Mesenchymal stem cell (in vitro differentiated cells and primary cell): ENCODE data around the gene ARHGAP15.

Experiments
- DNase-seq: peaks from one replicate; pipeline ENCODE4 v3.0.0-alpha.2; 2013
- H2AFZ ChIP-seq: one replicate; pipeline ENCODE4 v1.6.1; 2013; ENCODE audit warnings: low read depth, mild to moderate bottlenecking, control low read depth, inconsistent platforms, low read length, moderate library complexity
- H2AK5ac ChIP-seq: 2 replicates; pipeline ENCODE4 v1.6.1; 2013; ENCODE audit warnings: low read length, moderate library complexity, mild to moderate bottlenecking, inconsistent platforms; ENCODE audit not compliant: severe bottlenecking
- H2BK120ac ChIP-seq: one replicate; pipeline ENCODE4 v1.6.1; 2013; ENCODE audit warnings: low read depth, mild to moderate bottlenecking, inconsistent platforms, low read length, moderate library complexity
- H2BK12ac ChIP-seq, 2 experiments: one replicate each; pipeline ENCODE4 v1.6.1; 2013; ENCODE audit warnings: inconsistent platforms in 2 of 2, low read length in 2 of 2, mild to moderate bottlenecking in 2 of 2, moderate library complexity in 2 of 2, control low read depth in 1 of 2
- H2BK15ac ChIP-seq: one replicate; pipeline ENCODE4 v1.6.1; 2013; ENCODE audit warnings: mild to moderate bottlenecking, low read depth, inconsistent platforms; ENCODE audit not compliant: poor library complexity, severe bottlenecking
- H2BK5ac ChIP-seq: 2 replicates; pipeline ENCODE4 v1.6.1; 2013; ENCODE audit warnings: low read depth, mild to moderate bottlenecking, low read length, control low read depth, inconsistent platforms; ENCODE audit not compliant: poor library complexity, severe bottlenecking
- H3K14ac ChIP-seq, 2 experiments: one replicate each; pipeline ENCODE4 v1.6.1; 2013; ENCODE audit warnings: inconsistent platforms in 2 of 2, low read length in 2 of 2, control low read depth in 1 of 2, mild to moderate bottlenecking in 1 of 2, moderate library complexity in 1 of 2
- H3K18ac ChIP-seq, 2 experiments: one replicate each; pipeline ENCODE4 v1.6.1; 2013; ENCODE audit warnings: inconsistent platforms in 2 of 2, low read length in 2 of 2, control low read depth in 1 of 2, low read depth in 1 of 2, mild to moderate bottlenecking in 1 of 2
- H3K23ac ChIP-seq, 2 experiments: one replicate each; pipeline ENCODE4 v1.6.1; 2013; ENCODE audit warnings: inconsistent platforms in 2 of 2, low read length in 2 of 2, mild to moderate bottlenecking in 2 of 2, moderate library complexity in 2 of 2, control low read depth in 1 of 2
- H3K27ac ChIP-seq: 2 replicates; pipeline ENCODE4 v1.5.1; 2013; ENCODE audit warnings: mild to moderate bottlenecking, moderate library complexity, low read length, control low read depth, inconsistent platforms; ENCODE audit not compliant: poor library complexity, severe bottlenecking
- H3K27me3 ChIP-seq, 2 experiments: 2 replicates each; pipeline versions ENCODE4 v1.6.1 to v1.7.0; 2013; ENCODE audit warnings: low read length in 2 of 2, mild to moderate bottlenecking in 2 of 2, moderate library complexity in 2 of 2, control low read depth in 1 of 2, inconsistent platforms in 1 of 2; ENCODE audit not compliant: control insufficient read depth in 1 of 2, insufficient read depth in 1 of 2
- H3K36me3 ChIP-seq, 2 experiments: 2 replicates each; pipeline versions ENCODE4 v1.6.1 to v1.7.0; 2013; ENCODE audit warnings: low read length in 2 of 2, control low read depth in 1 of 2, inconsistent platforms in 1 of 2, low read depth in 1 of 2, mild to moderate bottlenecking in 1 of 2; ENCODE audit not compliant: insufficient read depth in 2 of 2, control insufficient read depth in 1 of 2
- H3K4ac ChIP-seq, 2 experiments: one replicate each; pipeline ENCODE4 v1.6.1; 2013; ENCODE audit warnings: inconsistent platforms in 2 of 2, low read length in 2 of 2, mild to moderate bottlenecking in 2 of 2, moderate library complexity in 2 of 2, control low read depth in 1 of 2, low read depth in 1 of 2
- H3K4me1 ChIP-seq: 2 replicates; pipeline ENCODE4 v1.6.1; 2013; ENCODE audit warnings: low read depth, low read length, control low read depth; ENCODE audit not compliant: control insufficient read depth, insufficient read depth
- H3K4me2 ChIP-seq: 2 replicates; pipeline ENCODE4 v1.6.1; 2013; ENCODE audit warnings: low read length, mild to moderate bottlenecking, inconsistent platforms; ENCODE audit not compliant: poor library complexity, severe bottlenecking
- H3K4me3 ChIP-seq, 2 experiments: 2 replicates each; pipeline versions ENCODE4 v1.5.1 to v1.7.0; 2013; ENCODE audit warnings: low read length in 2 of 2, mild to moderate bottlenecking in 2 of 2, control low read depth in 1 of 2, low read depth in 1 of 2; ENCODE audit not compliant: insufficient read depth in 1 of 2
- H3K79me1 ChIP-seq: replicated peaks from 2 replicates; pipeline ENCODE4 v1.6.1; 2013; ENCODE audit warnings: mild to moderate bottlenecking, control low read depth, low read length, inconsistent platforms; ENCODE audit not compliant: poor library complexity, severe bottlenecking
- H3K9ac ChIP-seq: 2 replicates; pipeline ENCODE4 v1.7.0; 2013; ENCODE audit warnings: mild to moderate bottlenecking, low read length, moderate library complexity
- H3K9me3 ChIP-seq: 2 replicates; pipeline ENCODE4 v1.7.0; 2013; ENCODE audit warnings: mild to moderate bottlenecking, low read length; ENCODE audit not compliant: control insufficient read depth
- H4K8ac ChIP-seq: one replicate; pipeline ENCODE4 v1.6.1; 2013; ENCODE audit warnings: inconsistent platforms, mild to moderate bottlenecking, low read length, moderate library complexity
- H4K91ac ChIP-seq: one replicate; pipeline ENCODE4 v1.6.1; 2013; ENCODE audit warnings: mild to moderate bottlenecking, low read length, inconsistent platforms
- WGBS: methylation state at CpG from one replicate; pipeline ENCODE4 v1.1.7; 2013; ENCODE audit warnings: mixed read lengths; 5-methylcytosine and 5-hydroxymethylcytosine counted together

ARHGAP15 gene

GRCh38 chr2:143635302-143635701, 506.1 kb downstream of the ARHGAP15 start:
- Histone ChIP-seq H3K36me3 (no peaks in the 10 kb centered on the region), H4K91ac (no peak overlapping the region), H2BK12ac (no peak overlapping the region), H3K18ac (no peak overlapping the region), H3K4me1 (no peaks in the 10 kb centered on the region), H3K79me1 (no peaks in the 10 kb centered on the region), H3K4ac (no peak overlapping the region), H3K23ac (no peak overlapping the region), H2AK5ac (no peak overlapping the region), H2AFZ (no peak overlapping the region), H3K9ac (no peak overlapping the region), H2BK120ac (no peak overlapping the region), H3K27me3 (no peaks in the 10 kb centered on the region), H3K9me3 (no peaks in the 10 kb centered on the region), H3K14ac (no peak overlapping the region), H4K8ac (no peak overlapping the region), H3K4me2 (no peak overlapping the region), H3K4me3 (no peak overlapping the region), H3K27ac (no peak overlapping the region), H2BK15ac (no peak overlapping the region), H2BK5ac (no peak overlapping the region)
- no peak for DNase-seq
- WGBS, result 86% methylated on average over 2 of the region's 2 CpGs

- DNase-seq, result no peak
- no peak overlapping the region for H2BK120ac ChIP-seq
- H3K36me3 ChIP-seq, result no peaks in the 10 kb centered on the region
- no peaks in the 10 kb centered on the region for H3K27me3 ChIP-seq
- WGBS, result 90% methylated on average over 2 of the region's 2 CpGs
- H3K18ac ChIP-seq, result no peak overlapping the region
- no peak overlapping the region for H3K23ac ChIP-seq
- no peak overlapping the region for H2BK5ac ChIP-seq
- H3K4ac ChIP-seq, result no peak overlapping the region
- no peak overlapping the region for H2AFZ ChIP-seq
- H2BK15ac ChIP-seq, result no peak overlapping the region
- H2BK12ac ChIP-seq, result no peak overlapping the region
- no peak overlapping the region for H3K27ac ChIP-seq
- no peaks in the 10 kb centered on the region for H3K79me1 ChIP-seq
- no peak overlapping the region for H3K9ac ChIP-seq
- H3K9me3 ChIP-seq, result no peaks in the 10 kb centered on the region
- H4K91ac ChIP-seq, result no peak overlapping the region
- H4K8ac ChIP-seq, result no peak overlapping the region
- H3K4me2 ChIP-seq, result no peak overlapping the region
- H3K14ac ChIP-seq, result no peak overlapping the region
- no peak overlapping the region for H2AK5ac ChIP-seq
- no peaks in the 10 kb centered on the region for H3K4me1 ChIP-seq
- H3K4me3 ChIP-seq, result no peak overlapping the region
These were observed 506.7 kb downstream of the ARHGAP15 start for GRCh38 chr2:143635936-143636335.

GRCh38 chr2:143640826-143641225, 511.6 kb downstream of the ARHGAP15 start:
- H3K4ac ChIP-seq, result no peak overlapping the region
- 88% methylated on average over 5 of the region's 5 CpGs for WGBS

GRCh38 chr2:143645921-143646645, 516.9 kb downstream of the ARHGAP15 start:
- peak; percentile 41 for DNase-seq
- H3K4me2 ChIP-seq, result no peak overlapping the region
- H2BK120ac ChIP-seq, result no peak overlapping the region
- H2BK5ac ChIP-seq, result no peak overlapping the region
- H2AK5ac ChIP-seq, result no peak overlapping the region
- no peak overlapping the region for H2AFZ ChIP-seq
- no peak overlapping the region for H4K8ac ChIP-seq
- H2BK12ac ChIP-seq, result no peak overlapping the region
- H3K4me3 ChIP-seq, result no peak overlapping the region
- H3K18ac ChIP-seq, result no peak overlapping the region
- no peak overlapping the region for H3K27ac ChIP-seq
- no peaks in the 10 kb centered on the region for H3K4me1 ChIP-seq
- no peaks in the 10 kb centered on the region for H3K9me3 ChIP-seq
- WGBS, result 61% methylated on average over 5 of the region's 5 CpGs
- H2BK15ac ChIP-seq, result no peak overlapping the region
- H4K91ac ChIP-seq, result no peak overlapping the region
- no peaks in the 10 kb centered on the region for H3K79me1 ChIP-seq
- H3K4ac ChIP-seq, result no peak overlapping the region
- no peaks in the 10 kb centered on the region for H3K27me3 ChIP-seq
- no peak overlapping the region for H3K14ac ChIP-seq
- H3K36me3 ChIP-seq, result no peaks in the 10 kb centered on the region
- H3K9ac ChIP-seq, result no peak overlapping the region
- H3K23ac ChIP-seq, result no peak overlapping the region

More at GRCh38 chr2:143640826-143641225, 511.6 kb downstream of the ARHGAP15 start:
- Histone ChIP-seq H3K4me3 (no peak overlapping the region), H3K18ac (no peak overlapping the region), H4K91ac (no peak overlapping the region), H3K23ac (no peak overlapping the region), H3K4me2 (no peak overlapping the region), H3K27ac (no peak overlapping the region), H3K14ac (no peak overlapping the region), H2BK5ac (no peak overlapping the region), H3K79me1 (no peaks in the 10 kb centered on the region), H4K8ac (no peak overlapping the region), H3K36me3 (no peaks in the 10 kb centered on the region), H2AFZ (no peak overlapping the region), H3K9me3 (no peaks in the 10 kb centered on the region), H2BK120ac (no peak overlapping the region), H2BK12ac (no peak overlapping the region), H2BK15ac (no peak overlapping the region), H2AK5ac (no peak overlapping the region), H3K9ac (no peak overlapping the region), H3K27me3 (no peaks in the 10 kb centered on the region), H3K4me1 (no peaks in the 10 kb centered on the region)
- DNase-seq, result no peak
